ENCODE results near the gene NALF2. TPM values are rescaled to one million over a fixed set of nuclear protein-coding genes. Genes with fewer than 3 reads are reported as not detected.

NALF2 gene
- total RNA-seq, 1 experiment from 2014 or later = 5.1 TPM

Other genes with a start within 250 kb of the NALF2 start
- gene EDA, start 111.8 kb downstream of the NALF2 start, total RNA-seq (2014; rRNA removed; shearing (Covaris generic)) = 0.98 and 1.1 TPM in 2 replicates